OCI-LY1 (cell line): Measurements from ENCODE around the gene MRPS31.
A peak's percentile ranks its signal among the peaks of the same experiment; 100 is the strongest.

Experiments used
- H2AFZ ChIP-seq: fragments of 200-600 bp; sonication (generic), shearing (Covaris generic); 2 replicates; pipeline ENCODE4 v1.6.0; 2014; ENCODE audit warnings: antibody characterized with exemption, mild to moderate bottlenecking, low read length
- H3F3A ChIP-seq: fragments of 200-600 bp; sonication (generic), shearing (Covaris generic); 2 replicates; pipeline ENCODE4 v1.6.0; 2014; ENCODE audit warnings: mild to moderate bottlenecking, antibody characterized with exemption, low read length, moderate library complexity; ENCODE audit not compliant: insufficient read depth
- H3K27ac ChIP-seq: fragments of 200-600 bp; sonication (generic); 2 replicates; pipeline ENCODE4 v1.5.1; 2014; ENCODE audit warnings: low read length, mixed run types, mild to moderate bottlenecking, low read depth; ENCODE audit not compliant: poor library complexity, severe bottlenecking
- H3K27me3 ChIP-seq: fragments of 200-600 bp; sonication (generic); 2 replicates; pipeline ENCODE4 v1.6.0; 2014; ENCODE audit warnings: antibody characterized with exemption, mild to moderate bottlenecking, low read length, moderate library complexity; ENCODE audit not compliant: insufficient read depth
- H3K36me3 ChIP-seq: fragments of 200-600 bp; sonication (generic); 2 replicates; pipeline ENCODE4 v1.6.1; 2014; ENCODE audit warnings: mild to moderate bottlenecking, antibody characterized with exemption, low read length, moderate library complexity, mixed read lengths; ENCODE audit not compliant: insufficient read depth
- H3K4me1 ChIP-seq: fragments of 200-600 bp; sonication (generic); 2 replicates; pipeline ENCODE4 v1.5.1; 2014; ENCODE audit warnings: mild to moderate bottlenecking, low read length, moderate library complexity; ENCODE audit not compliant: insufficient read depth, severe bottlenecking
- H3K4me2 ChIP-seq: fragments of 200-600 bp; sonication (generic), shearing (Covaris generic); 2 replicates; pipeline ENCODE4 v1.6.1; 2014; ENCODE audit warnings: low read length
- H3K4me3 ChIP-seq: fragments of 200-600 bp; sonication (generic); 2 replicates; pipeline ENCODE4 v1.5.1; 2014; ENCODE audit warnings: low read length, low read depth, mild to moderate bottlenecking, mixed read lengths; ENCODE audit not compliant: poor library complexity, severe bottlenecking
- H3K79me2 ChIP-seq: fragments of 200-600 bp; shearing (Covaris generic); 2 replicates; pipeline ENCODE4 v1.6.1; 2016; ENCODE audit warnings: mixed run types, low read length, mixed read lengths; ENCODE audit not compliant: insufficient read depth
- H3K9ac ChIP-seq: fragments of 200-600 bp; sonication (generic), shearing (Covaris generic); 2 replicates; pipeline ENCODE4 v1.6.1; 2014; ENCODE audit warnings: mild to moderate bottlenecking, low read length, mixed read lengths
- H3K9me2 ChIP-seq: fragments of 200-600 bp; sonication (generic), shearing (Covaris generic); 2 replicates; pipeline ENCODE4 v1.6.1; 2014; ENCODE audit warnings: low read depth, mild to moderate bottlenecking, low read length, mixed read lengths
- H3K9me3 ChIP-seq: fragments of 200-600 bp; shearing (Covaris generic); 2 replicates; pipeline ENCODE4 v1.6.1; 2014; ENCODE audit warnings: low read length, mixed read lengths
- H4K20me1 ChIP-seq: fragments of 200-600 bp; sonication (generic), shearing (Covaris generic); 2 replicates; pipeline ENCODE4 v1.6.0; 2016; ENCODE audit warnings: mild to moderate bottlenecking, low read length; ENCODE audit not compliant: insufficient read depth
- EZH2 ChIP-seq: fragments of 200-600 bp; sonication (generic), shearing (Covaris generic); IDR thresholded peaks from 2 replicates; pipeline ENCODE4 v1.8.0; 2017; ENCODE audit warnings: borderline replicate concordance, mixed run types, mild to moderate bottlenecking, antibody characterized with exemption, low read length, moderate library complexity, mixed read lengths
- TF ChIP-seq, protein P1 (sequence below): fragments of 200-600 bp; sonication (generic), shearing (Covaris generic); IDR thresholded peaks from 2 replicates; pipeline ENCODE4 v1.5.1; 2017; ENCODE audit warnings: mild to moderate bottlenecking, antibody characterized with exemption, low read length, moderate library complexity, mixed read lengths

MRPS31 gene

GRCh38 chr13:40794414-40795368 is 23.7 kb upstream of the MRPS31 start:
- no peak overlapping the region for H3K9ac ChIP-seq
- no peaks in the 10 kb centered on the region for H3K79me2 ChIP-seq
- peaks cover 36% of the 10 kb centered on the region for H3K36me3 ChIP-seq
- TF ChIP-seq, protein P1, sequence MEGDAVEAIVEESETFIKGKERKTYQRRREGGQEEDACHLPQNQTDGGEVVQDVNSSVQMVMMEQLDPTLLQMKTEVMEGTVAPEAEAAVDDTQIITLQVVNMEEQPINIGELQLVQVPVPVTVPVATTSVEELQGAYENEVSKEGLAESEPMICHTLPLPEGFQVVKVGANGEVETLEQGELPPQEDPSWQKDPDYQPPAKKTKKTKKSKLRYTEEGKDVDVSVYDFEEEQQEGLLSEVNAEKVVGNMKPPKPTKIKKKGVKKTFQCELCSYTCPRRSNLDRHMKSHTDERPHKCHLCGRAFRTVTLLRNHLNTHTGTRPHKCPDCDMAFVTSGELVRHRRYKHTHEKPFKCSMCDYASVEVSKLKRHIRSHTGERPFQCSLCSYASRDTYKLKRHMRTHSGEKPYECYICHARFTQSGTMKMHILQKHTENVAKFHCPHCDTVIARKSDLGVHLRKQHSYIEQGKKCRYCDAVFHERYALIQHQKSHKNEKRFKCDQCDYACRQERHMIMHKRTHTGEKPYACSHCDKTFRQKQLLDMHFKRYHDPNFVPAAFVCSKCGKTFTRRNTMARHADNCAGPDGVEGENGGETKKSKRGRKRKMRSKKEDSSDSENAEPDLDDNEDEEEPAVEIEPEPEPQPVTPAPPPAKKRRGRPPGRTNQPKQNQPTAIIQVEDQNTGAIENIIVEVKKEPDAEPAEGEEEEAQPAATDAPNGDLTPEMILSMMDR: no peak
- no peak for TF ChIP-seq EZH2
- H3K4me1 ChIP-seq: peaks cover 35% of the 10 kb centered on the region
- H3K9me3 ChIP-seq: no peaks in the 10 kb centered on the region
- no peaks in the 10 kb centered on the region for H3K9me2 ChIP-seq
- H3F3A ChIP-seq: peaks cover 4% of the 10 kb centered on the region; the same call in 1 of the 2 replicates
- H3K27ac ChIP-seq: no peak overlapping the region
- no peaks in the 10 kb centered on the region for H3K27me3 ChIP-seq
- H3K4me3 ChIP-seq: no peak overlapping the region
- no peak overlapping the region for H3K4me2 ChIP-seq
- no peaks in the 10 kb centered on the region for H4K20me1 ChIP-seq
- H2AFZ ChIP-seq: no peak overlapping the region

DNA sequence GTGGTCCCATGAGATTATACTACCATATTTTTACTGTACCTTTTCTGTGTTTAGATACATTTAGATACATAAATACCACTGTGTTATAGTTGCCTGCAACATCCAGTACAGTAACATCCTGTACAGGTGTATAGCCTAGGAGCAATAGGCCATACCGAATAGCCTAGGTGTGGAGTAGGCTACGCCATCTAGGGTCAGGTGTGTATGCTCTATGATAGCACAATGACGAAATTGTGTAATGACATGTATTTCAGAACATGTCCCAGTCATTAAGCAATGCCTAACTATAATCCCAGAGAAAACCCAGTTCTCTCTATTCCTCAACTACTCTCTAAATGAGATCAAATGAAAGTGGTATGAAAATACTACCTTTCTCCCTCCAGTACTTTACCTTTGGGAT is 22.3 kb upstream of the MRPS31 start:
- TF ChIP-seq EZH2: no peak
- TF ChIP-seq, protein P1: no peak
- no peaks in the 10 kb centered on the region for H4K20me1 ChIP-seq
- peaks cover 43% of the 10 kb centered on the region for H3K4me1 ChIP-seq
- H3K27me3 ChIP-seq: no peaks in the 10 kb centered on the region
- H3K36me3 ChIP-seq: peaks cover 23% of the 10 kb centered on the region; the same call in 1 of the 2 replicates
- H3K79me2 ChIP-seq: no peaks in the 10 kb centered on the region
- H3K4me2 ChIP-seq: peak overlapping the region; percentile 12; the same call in 1 of the 2 replicates
- H2AFZ ChIP-seq: no peak overlapping the region
- H3K4me3 ChIP-seq: no peak overlapping the region
- H3K27ac ChIP-seq: peak overlapping the region; percentile 86
- no peak overlapping the region for H3K9ac ChIP-seq
- H3F3A ChIP-seq: peaks cover 4% of the 10 kb centered on the region; the same call in 1 of the 2 replicates
- no peaks in the 10 kb centered on the region for H3K9me3 ChIP-seq
- no peaks in the 10 kb centered on the region for H3K9me2 ChIP-seq

DNA sequence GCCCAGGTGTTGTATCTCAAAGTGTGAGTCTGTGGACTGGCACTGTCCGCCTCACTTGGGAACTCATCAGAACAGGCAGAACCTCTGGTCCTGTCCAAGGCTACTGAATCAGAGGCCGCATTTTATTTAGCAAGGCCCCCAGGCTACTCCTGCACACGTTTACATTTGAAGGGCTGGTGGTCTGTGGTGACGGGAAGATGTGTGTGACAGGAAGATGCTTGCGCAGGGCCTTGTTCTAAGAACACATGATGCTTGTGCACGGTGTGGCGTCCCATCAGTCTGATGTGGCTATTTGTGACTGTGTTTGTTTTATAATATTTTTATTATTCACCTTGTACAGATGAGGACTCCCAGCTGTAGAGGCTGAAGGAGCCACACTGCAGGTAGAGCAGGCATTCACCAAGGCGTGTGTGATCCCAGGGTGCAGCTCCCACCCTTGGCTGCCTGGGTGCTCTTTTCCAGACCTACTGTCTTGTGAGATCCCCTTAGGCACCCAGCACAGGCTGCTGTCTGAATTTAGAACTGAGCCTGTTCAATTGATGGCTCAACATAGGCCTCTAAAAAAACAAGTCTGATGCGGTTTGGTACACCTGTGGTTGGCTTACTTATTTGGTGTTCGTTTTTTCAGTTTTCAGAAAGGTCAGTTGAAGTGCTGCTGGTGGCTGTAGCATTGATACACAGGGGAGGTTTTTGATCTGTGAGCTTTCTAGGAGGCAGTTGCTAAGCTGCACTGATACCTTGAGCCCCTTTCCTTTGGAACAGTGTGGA is 21.5 kb upstream of the MRPS31 start:
- no peaks in the 10 kb centered on the region for H4K20me1 ChIP-seq
- no peaks in the 10 kb centered on the region for H3K79me2 ChIP-seq
- H2AFZ ChIP-seq: no peak overlapping the region
- no peaks in the 10 kb centered on the region for H3K9me3 ChIP-seq
- H3K9me2 ChIP-seq: no peaks in the 10 kb centered on the region
- peaks cover 22% of the 10 kb centered on the region; the same call in 1 of the 2 replicates for H3K36me3 ChIP-seq
- peaks cover 4% of the 10 kb centered on the region; the same call in 1 of the 2 replicates for H3F3A ChIP-seq
- no peak overlapping the region; the same call in 1 of the 2 replicates for H3K9ac ChIP-seq
- H3K4me2 ChIP-seq: peak overlapping the region; percentile 12; the same call in 1 of the 2 replicates
- TF ChIP-seq EZH2: no peak
- TF ChIP-seq, protein P1: no peak
- no peak overlapping the region for H3K4me3 ChIP-seq
- H3K27me3 ChIP-seq: no peaks in the 10 kb centered on the region
- peak overlapping the region; percentile 86 for H3K27ac ChIP-seq
- peaks cover 44% of the 10 kb centered on the region for H3K4me1 ChIP-seq
